ENCODE results near the gene RUFY4.

The RUFY4 gene

GRCh38 chr2:218060950-218061660 lies 7.9 kb upstream of the RUFY4 start:
- DNase-seq (ENCODE audit: low read depth in 2 of 2) = no peak

GRCh38 chr2:218063486-218063885 lies 5.6 kb upstream of the RUFY4 start:
- DNase-seq (ENCODE audit: low read depth in 2 of 2) = no peak

GRCh38 chr2:218063896-218064295 lies 5.2 kb upstream of the RUFY4 start:
- DNase-seq (ENCODE audit: low read depth in 2 of 2) = no peak

- no peak for DNase-seq (ENCODE audit: low read depth in 2 of 2)
Observed at GRCh38 chr2:218065239-218066006, 3.6 kb upstream of the RUFY4 start.

- DNase-seq (ENCODE audit: low read depth in 2 of 2) = no peak
Observed at GRCh38 chr2:218066926-218067515, 2.0 kb upstream of the RUFY4 start.

- DNase-seq (ENCODE audit: low read depth in 2 of 2) = no peak
Observed at GRCh38 chr2:218067523-218067922, 1.5 kb upstream of the RUFY4 start.

- DNase-seq (ENCODE audit: low read depth in 2 of 2) = no peak
Observed at GRCh38 chr2:218069606-218070300, 700 bp downstream of the RUFY4 start.

- DNase-seq (ENCODE audit: low read depth in 2 of 2) = no peak
Observed at GRCh38 chr2:218070587-218070986, 1.5 kb downstream of the RUFY4 start.

- DNase-seq (ENCODE audit: low read depth in 2 of 2) = no peak
Observed at GRCh38 chr2:218071218-218071937, 2.3 kb downstream of the RUFY4 start.

- no peak for DNase-seq (ENCODE audit: low read depth in 2 of 2)
Observed at GRCh38 chr2:218072002-218072401, 2.9 kb downstream of the RUFY4 start.

- DNase-seq (ENCODE audit: low read depth in 2 of 2) = no peak
Observed at GRCh38 chr2:218072478-218073024, 3.5 kb downstream of the RUFY4 start.

GRCh38 chr2:218073185-218073584 lies 4.1 kb downstream of the RUFY4 start:
- DNase-seq (ENCODE audit: low read depth in 2 of 2) = no peak

GRCh38 chr2:218074031-218074430 lies 5.0 kb downstream of the RUFY4 start:
- peak in 1 of 2 experiments; percentile 18 for DNase-seq (ENCODE audit: low read depth in 2 of 2)

- DNase-seq (ENCODE audit: low read depth in 2 of 2) = no peak
Observed at GRCh38 chr2:218075975-218076811, 7.1 kb downstream of the RUFY4 start.

- DNase-seq (ENCODE audit: low read depth in 2 of 2) = no peak
Observed at GRCh38 chr2:218077464-218078216, 8.6 kb downstream of the RUFY4 start.

GRCh38 chr2:218079943-218080913 lies 11.2 kb downstream of the RUFY4 start:
- DNase-seq (ENCODE audit: low read depth in 2 of 2) = no peak

- DNase-seq (ENCODE audit: low read depth in 2 of 2) = no peak
Observed at GRCh38 chr2:218081063-218081462, 12.0 kb downstream of the RUFY4 start.

GRCh38 chr2:218081695-218082094 lies 12.6 kb downstream of the RUFY4 start:
- no peak for DNase-seq (ENCODE audit: low read depth in 2 of 2)
